ENCODE data around the gene CHID1.

GRCh38 chr11:945986-946385 lies 35.4 kb upstream of the CHID1 start:
- TF ChIP-seq CTCF (IDR thresholded peaks at IDR 0.05) (no peak), POLR2A (IDR thresholded peaks at IDR 0.05) (no peak)
